ENCODE results near the gene CNBD2.
A peak's percentile ranks its signal among the peaks of the same experiment; 100 is the strongest.
"Not testable (repeated sequence)": the region's sequence is repeated elsewhere in the genome, so short reads cannot be mapped to it uniquely, and the experiment has no call there.

CNBD2 gene

GRCh38 chr20:36026131-36026530 lies 57.7 kb downstream of the CNBD2 start:
- DNase-seq (ENCODE audit: low read depth) = not testable (repeated sequence)

- DNase-seq (ENCODE audit: low read depth) = no peak
These were observed 59.9 kb downstream of the CNBD2 start for GRCh38 chr20:36028106-36028808.

GRCh38 chr20:36030149-36030548 lies 61.8 kb downstream of the CNBD2 start:
- no peak for DNase-seq (ENCODE audit: low read depth)

GRCh38 chr20:36031806-36032205 lies 63.4 kb downstream of the CNBD2 start:
- no peak for DNase-seq (ENCODE audit: low read depth)

- DNase-seq (ENCODE audit: low read depth) = no peak
These were observed 66.5 kb downstream of the CNBD2 start for GRCh38 chr20:36034875-36035274.

GRCh38 chr20:36035745-36036144 lies 67.4 kb downstream of the CNBD2 start:
- no peak for DNase-seq (ENCODE audit: low read depth)

- no peak for DNase-seq (ENCODE audit: low read depth)
These were observed 68.3 kb downstream of the CNBD2 start for GRCh38 chr20:36036688-36037087.

GRCh38 chr20:36040571-36040970 lies 72.2 kb downstream of the CNBD2 start:
- DNase-seq (ENCODE audit: low read depth) = no peak

GRCh38 chr20:36043441-36043840 lies 75.1 kb downstream of the CNBD2 start:
- no peak for DNase-seq (ENCODE audit: low read depth)

GRCh38 chr20:36043892-36044515 lies 75.6 kb downstream of the CNBD2 start:
- DNase-seq (ENCODE audit: low read depth) = no peak

- DNase-seq (ENCODE audit: low read depth) = no peak
These were observed 77.0 kb downstream of the CNBD2 start for GRCh38 chr20:36045373-36045714.

- not testable (repeated sequence) for DNase-seq (ENCODE audit: low read depth)
These were observed 77.8 kb downstream of the CNBD2 start for GRCh38 chr20:36046073-36046798.

GRCh38 chr20:36049408-36049807 lies 81.0 kb downstream of the CNBD2 start:
- not testable (repeated sequence) for DNase-seq (ENCODE audit: low read depth)

- peak; percentile 91 for DNase-seq (ENCODE audit: low read depth)
These were observed 82.3 kb downstream of the CNBD2 start for GRCh38 chr20:36050436-36051317.

GRCh38 chr20:36051318-36052116 lies 83.1 kb downstream of the CNBD2 start:
- DNase-seq (ENCODE audit: low read depth) = no peak

GRCh38 chr20:36052117-36052513 lies 83.7 kb downstream of the CNBD2 start:
- DNase-seq (ENCODE audit: low read depth) = no peak

GRCh38 chr20:36053863-36054518 lies 85.6 kb downstream of the CNBD2 start:
- DNase-seq (ENCODE audit: low read depth) = not testable (repeated sequence)

- DNase-seq (ENCODE audit: low read depth) = no peak
These were observed 86.8 kb downstream of the CNBD2 start for GRCh38 chr20:36055145-36055544.

- no peak for DNase-seq (ENCODE audit: low read depth)
These were observed 92.3 kb downstream of the CNBD2 start for GRCh38 chr20:36060676-36061075.

GRCh38 chr20:36061754-36062153 lies 93.4 kb downstream of the CNBD2 start:
- no peak for DNase-seq (ENCODE audit: low read depth)

GRCh38 chr20:36062799-36063198 lies 94.4 kb downstream of the CNBD2 start:
- DNase-seq (ENCODE audit: low read depth) = no peak
